ENCODE results near the gene KCNQ1.

Gene KCNQ1

DNA sequence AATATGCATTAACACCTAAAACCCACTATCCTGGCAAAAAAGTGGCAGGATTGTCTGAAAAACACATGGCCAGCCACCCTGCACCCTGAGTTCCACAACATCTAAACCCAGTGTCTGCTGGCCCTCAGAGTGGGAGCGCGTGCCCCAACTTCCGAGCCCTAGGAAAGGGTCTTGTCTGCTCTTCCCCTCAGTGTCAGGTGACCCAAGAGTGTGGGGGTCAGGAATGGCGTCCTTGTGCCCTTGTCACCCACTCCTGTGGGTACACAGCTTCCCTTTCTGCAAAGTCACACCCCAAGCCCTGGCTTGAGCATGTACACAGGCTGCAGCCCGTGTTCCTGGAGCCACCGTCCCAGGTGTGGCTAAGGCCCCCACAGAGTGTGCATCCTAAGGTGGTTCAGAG lies 373.2 kb downstream of the KCNQ1 start:
- DNase-seq, result no peak

DNA sequence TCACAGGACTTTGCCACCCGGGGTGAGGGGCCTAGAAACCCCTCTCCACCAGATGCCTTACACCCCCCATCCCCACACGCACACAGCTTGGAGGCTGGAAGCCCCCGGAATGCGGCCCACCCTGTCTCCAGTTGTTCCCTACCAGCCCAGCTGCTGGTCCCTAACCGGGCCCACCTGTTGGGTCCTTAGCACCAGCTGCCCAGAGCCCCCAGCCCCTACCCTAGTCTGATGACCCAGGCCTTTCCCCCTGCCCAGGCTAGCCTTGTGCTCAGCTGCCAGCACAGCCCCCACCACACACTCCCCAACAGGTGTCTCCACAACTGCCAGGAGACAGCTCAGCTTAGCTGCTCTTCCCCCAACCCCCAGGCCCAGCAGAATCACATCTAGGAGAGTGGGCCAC lies 373.7 kb downstream of the KCNQ1 start:
- DNase-seq, result no peak

DNA sequence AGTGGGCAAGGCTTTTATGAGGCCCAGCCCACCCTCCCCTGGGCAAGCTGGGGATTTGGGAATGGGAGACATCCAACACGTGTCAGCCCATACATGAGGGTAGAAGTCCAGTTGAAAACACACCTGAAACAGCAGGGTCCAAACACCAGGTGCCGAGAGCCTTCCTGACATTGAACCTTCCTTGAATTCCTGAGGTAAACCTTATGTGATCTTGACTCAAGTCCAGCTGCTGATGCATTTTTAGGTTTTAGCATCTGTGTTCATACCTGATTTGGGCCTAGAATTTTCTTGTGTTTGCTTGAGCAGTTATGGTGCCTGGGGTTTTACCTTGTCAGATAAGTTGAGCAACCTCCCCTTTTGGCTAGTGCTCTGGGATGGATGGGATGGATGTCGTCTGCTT lies 374.5 kb downstream of the KCNQ1 start:
- no peak for DNase-seq

GRCh38 chr11:2820976-2821375 lies 376.2 kb downstream of the KCNQ1 start:
- no peak for DNase-seq

- DNase-seq, result no peak
These were observed 377.1 kb downstream of the KCNQ1 start for GRCh38 chr11:2821891-2822290.

DNA sequence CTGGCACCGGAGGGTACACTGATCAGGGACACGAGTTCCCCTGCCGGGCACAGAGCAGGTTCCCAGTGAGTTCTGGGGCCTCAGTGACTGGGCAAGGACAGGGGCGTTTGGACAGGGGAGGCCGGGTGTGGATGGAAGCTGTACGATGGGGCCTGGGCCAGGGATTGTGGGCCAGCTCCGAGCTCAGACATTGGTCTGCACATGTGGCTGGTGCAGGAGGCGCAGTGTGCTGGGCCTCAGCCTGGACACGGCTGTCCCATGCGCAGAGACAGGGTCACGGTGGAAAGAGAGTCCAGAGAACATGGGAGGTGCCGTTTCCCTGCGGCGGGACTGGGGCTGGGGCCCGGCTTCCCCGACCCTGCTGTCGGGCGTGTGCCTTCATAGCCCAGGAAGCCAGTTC lies 380.0 kb downstream of the KCNQ1 start:
- DNase-seq, result no peak

DNA sequence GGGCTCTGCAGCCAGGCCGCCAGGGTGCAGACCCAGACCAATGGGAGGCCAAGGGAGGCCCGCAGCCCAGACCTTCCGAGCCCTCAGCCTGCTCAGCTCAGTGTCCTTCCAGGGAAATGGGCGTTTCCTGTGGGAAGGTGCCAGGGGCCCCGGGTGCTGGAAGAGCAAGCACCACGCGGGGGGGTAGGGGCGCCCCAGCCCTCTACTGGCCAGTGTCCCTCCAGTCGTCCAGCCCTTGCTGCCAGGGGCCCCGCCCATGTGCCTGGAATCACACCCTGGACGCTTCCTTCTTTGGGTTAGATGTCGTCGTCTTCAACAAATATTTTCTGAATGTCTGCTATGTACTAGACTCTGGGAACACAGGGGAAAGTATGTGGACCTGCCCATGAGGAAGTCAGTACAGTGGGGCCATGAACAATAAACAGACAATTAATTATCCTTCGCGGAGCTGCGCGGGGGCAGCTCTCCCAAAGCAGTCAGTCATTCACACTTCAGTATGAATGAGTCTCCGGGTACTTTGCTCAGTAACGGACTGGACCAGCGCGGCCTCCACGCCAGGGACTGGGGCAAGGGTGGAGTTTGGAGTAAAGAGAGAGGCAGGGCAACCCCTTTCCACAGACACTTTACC lies 380.6 kb downstream of the KCNQ1 start:
- no peak for DNase-seq

DNA sequence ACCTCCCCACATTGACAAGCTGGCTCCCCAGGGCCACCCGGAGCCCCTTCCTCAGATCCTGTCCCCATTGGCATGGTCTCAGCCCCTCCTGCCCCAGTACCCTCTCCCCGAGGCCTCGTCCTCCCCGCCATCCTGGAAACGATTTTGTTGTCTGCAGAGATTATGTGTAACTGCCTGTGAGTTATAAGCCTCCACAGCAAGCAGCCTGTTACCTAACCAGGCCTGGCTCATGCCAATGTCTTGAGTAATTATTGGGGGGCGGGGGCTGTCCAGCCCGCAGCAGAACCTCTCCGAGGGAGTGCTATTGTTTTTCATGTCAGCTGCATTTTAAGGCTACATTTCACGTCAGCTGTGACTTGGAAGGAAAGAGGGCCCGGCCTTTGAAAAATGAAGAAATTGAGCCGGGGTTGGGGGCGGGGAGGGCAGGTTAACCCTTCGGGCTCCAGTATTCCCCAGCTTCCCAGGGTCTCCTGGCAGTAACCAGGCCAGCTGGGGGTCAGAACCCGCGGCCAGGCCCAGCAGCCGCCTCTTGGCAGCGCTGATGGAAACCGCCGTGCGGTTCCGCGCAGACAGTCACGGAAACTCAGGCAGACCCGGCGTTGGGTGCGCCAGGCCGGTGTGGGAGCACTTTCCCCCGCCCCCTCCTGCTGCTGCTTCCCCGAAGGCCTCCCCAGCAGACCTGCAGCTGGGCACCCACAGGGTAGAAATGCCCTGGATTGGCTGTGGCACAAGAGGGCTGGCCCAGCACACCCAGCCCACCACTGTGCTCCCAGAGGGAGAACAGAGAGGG lies 381.3 kb downstream of the KCNQ1 start:
- DNase-seq, result no peak

- no peak for DNase-seq
These were observed 381.9 kb downstream of the KCNQ1 start for GRCh38 chr11:2826679-2827056.

- DNase-seq, result no peak
These were observed 382.4 kb downstream of the KCNQ1 start for GRCh38 chr11:2827256-2827655.

DNA sequence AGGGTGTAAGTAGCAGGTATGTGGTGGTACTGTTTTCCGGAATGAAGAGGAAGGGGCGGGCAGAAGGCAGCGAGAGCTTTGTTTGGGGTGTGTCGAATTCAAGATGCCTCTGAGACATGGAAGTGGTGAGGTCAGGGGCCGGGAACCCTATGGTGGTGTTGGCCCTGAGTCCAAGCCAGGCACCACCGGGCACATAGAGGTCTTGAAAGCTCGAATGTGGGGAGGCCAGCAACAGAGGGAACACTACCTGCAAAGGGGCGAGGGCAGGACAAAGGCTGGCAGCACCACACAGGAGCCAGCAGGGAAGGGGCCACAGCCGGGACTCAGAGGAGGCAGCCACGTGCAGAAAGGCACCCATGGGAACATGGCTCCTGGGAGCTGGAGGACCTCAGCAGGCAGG lies 383.0 kb downstream of the KCNQ1 start:
- DNase-seq, result no peak

DNA sequence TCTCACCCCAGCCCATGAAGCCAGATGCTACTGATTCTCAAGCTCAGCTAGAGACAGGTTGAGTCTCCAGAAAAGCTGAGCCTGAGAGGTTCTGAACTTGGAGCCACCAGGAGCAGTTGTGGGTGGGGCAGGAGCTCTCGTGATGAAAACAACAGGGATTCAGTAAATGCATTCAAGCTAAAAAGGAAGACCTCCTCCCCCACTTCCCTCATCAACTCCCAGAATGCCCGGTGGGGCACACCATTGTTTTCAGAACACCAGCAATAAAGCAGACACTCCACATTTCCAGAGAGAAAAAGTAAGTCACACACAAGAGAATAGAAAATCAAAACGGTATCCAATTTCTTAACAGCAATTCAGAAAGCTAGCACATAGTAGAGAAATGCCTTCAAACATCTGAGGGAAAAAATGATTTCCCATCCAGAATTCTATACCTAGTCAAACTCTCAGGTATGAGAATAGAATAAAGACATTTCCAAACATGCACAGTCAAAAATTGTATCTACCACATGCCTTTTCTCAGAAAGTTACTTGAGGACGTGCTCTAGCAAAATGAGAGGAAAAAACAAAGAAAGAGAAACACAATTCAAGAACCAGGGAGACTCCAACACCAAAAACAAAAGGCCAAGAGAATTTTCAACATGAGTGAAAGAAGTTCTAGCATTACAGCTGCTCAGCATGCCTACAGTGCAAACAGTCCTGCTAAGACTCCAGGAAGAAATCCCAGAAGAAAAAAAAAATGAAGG lies 383.9 kb downstream of the KCNQ1 start:
- DNase-seq, result no peak

DNA sequence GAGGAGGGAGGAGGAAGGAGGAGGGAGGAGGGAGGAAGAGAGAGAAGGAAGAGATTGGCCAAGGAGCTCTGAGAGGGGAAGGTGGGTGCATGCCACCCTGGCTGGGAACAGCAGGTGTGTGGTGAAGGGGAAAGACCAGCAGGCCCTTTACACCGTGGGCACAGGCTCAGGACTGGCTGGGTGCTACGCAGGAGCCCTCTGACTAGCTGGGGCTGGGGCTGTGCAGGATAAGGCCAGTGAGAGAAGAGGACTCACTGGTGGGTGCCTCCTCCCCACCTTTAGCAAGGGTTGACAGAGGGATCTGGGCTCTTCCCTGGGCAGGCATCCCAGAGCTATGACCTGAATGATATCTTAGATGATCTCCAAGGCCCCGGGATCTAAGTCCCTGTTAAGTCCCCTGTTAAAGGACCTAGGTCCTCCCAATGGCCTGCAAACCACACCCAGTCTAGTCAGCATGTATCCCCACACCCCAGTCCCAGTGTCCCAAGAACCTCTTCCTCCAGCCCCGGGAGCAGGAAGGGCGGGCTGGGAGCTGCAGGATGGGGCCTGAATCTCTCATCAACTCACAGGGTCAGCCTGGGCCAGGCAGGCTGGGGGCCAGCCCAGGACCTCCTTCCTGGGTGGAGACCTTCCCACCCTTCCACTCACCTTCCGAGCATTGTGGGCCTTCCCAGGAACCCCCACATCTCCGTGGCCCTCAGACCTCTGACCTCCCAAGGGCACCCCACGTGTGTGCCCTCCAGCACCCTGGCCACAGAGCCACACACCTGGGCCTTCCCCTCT lies 385.4 kb downstream of the KCNQ1 start:
- DNase-seq, result no peak

GRCh38 chr11:2830886-2831285 lies 386.1 kb downstream of the KCNQ1 start:
- no peak for DNase-seq

GRCh38 chr11:2831781-2832532 lies 387.1 kb downstream of the KCNQ1 start:
- DNase-seq, result no peak

DNA sequence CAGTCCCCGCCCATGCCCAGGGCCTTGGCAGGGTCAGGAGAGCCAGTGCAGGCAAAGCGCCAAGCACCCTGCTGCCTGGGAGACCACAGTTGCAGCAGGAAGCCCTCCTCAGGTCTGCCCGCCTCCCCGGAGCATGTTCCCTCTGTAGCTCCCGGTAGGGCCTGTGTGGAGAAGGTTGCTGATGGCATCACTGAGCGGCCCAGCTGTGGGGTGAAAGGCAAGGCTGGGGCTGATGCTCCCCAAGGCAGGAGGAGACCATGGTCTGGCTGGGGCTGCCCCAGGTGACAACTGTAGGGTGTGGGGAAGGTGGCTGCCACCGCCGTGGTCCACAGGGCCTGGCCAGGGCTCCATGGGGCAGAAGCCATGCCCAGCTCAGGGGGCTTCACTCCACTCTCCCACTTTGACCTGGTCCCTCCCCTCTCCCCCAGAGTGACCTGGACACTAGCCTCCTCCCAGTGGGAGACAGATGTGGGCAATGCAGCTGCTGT lies 387.8 kb downstream of the KCNQ1 start:
- no peak for DNase-seq

GRCh38 chr11:2833051-2833715 lies 388.4 kb downstream of the KCNQ1 start:
- DNase-seq, result no peak

- DNase-seq, result no peak
These were observed 389.1 kb downstream of the KCNQ1 start for GRCh38 chr11:2833716-2834502.

DNA sequence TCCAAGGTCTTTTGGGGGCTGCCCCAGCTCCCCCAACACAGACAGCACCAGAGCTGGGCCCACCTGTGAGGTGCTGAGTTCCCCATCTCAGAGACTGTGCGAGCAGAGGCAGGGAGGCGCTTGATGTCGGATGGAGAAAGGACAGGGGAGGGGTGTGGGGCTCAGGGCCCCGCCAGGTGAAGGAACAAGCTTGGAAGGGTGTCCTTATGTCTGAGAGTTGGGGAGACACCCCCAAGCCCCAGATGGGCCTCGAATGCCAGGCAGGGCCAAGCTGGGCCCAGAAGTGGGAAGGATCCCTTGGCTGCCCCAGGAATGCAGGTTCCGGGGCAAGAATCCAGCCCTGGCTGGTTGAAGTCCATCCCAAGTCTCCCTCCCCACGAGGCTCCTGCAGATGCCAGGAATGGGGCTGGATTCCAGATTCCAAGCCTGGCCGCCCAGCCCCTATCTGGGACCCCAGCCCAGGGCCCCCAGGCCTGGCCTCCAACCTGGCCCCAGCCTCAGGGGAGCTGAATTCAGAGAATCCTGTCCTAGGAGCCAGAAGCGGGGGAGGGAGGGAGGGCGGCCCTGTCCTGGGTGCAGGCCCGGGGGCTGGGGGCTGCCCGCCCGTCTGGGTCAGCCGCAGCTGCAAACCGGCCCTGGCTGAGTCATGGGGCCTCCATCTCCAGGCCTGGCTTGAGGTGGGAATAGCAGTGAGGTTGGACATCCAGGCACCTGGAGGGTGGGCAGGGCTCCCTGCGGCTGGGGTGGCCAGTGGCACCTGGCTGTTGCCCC lies 389.9 kb downstream of the KCNQ1 start:
- no peak for DNase-seq

DNA sequence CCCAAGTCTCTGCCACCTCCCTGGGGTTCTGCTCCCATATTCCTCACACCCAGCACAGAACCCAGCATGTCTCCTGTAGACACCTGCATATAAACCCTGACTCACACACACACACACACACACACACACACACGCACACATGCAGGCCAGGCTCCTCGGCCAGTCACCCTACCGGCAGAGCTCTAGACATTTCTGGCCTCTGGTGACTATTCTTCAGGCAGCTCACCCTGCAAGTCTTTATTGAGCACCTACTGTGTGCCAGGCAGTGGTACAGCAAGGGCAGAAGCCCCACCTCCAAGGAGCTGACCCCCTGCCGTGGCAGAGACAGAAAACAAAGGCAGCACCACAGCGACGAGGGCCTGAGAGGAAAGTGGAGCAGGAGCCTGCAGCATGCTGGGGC lies 390.5 kb downstream of the KCNQ1 start:
- DNase-seq, result no peak

Measured in stimulated activated CD4-positive, alpha-beta T cell treated with anti-CD3 and anti-CD28 coated beads, Interleukin-4, amount 100 ng/mL, for 4 hours (primary cell).